Measurements from ENCODE around the gene C9orf85. TPM values are rescaled to one million over a fixed set of nuclear protein-coding genes. Genes with fewer than 3 reads are reported as not detected.

The C9orf85 gene
- polyA plus RNA-seq: 10 to 100 TPM in 1 of 3 donors, 1 to 10 TPM in 2; 8.0 to 15.6 (median 8.9) TPM

- H3K27ac ChIP-seq (ENCODE audit: low read depth, low read length): peak within 1 kb of the TSS; percentile 47
- 0% methylated on average over 45 of the region's 45 CpGs for WGBS, 3 donors
These were observed at the start of gene C9orf85, which contains the start of gene ABHD17B for GRCh38 chr9:71911061-71911907. Gene C9orf85, plus strand, starts transcription at chr9:71911639. Its CDS starts 96 bp downstream, at chr9:71911735. Gene ABHD17B, minus strand, starts transcription at chr9:71911193. Its CDS starts 36,113 bp downstream, at chr9:71875080.

GRCh38 chr9:71863631-71864030 lies 47.8 kb upstream of the C9orf85 start:
- WGBS, 3 donors: 71 to 89% (median 81%) methylated on average over 1 of the region's 1 CpG
- H3K27ac ChIP-seq (ENCODE audit: low read depth, low read length): no peak overlapping the region

- 97 to 99% (median 99%) methylated on average over 6 of the region's 6 CpGs for WGBS, 3 donors
- no peak overlapping the region for H3K27ac ChIP-seq (ENCODE audit: low read depth, low read length)
These were observed 36.1 kb upstream of the C9orf85 start for GRCh38 chr9:71875345-71875744.

GRCh38 chr9:71876106-71876505 lies 35.3 kb upstream of the C9orf85 start:
- no peak overlapping the region for H3K27ac ChIP-seq (ENCODE audit: low read depth, low read length)
- WGBS, 3 donors: 77 to 93% (median 91%) methylated on average over 2 of the region's 2 CpGs

GRCh38 chr9:71876829-71877228 lies 34.6 kb upstream of the C9orf85 start:
- no peak overlapping the region for H3K27ac ChIP-seq (ENCODE audit: low read depth, low read length)

GRCh38 chr9:71878327-71879274 lies 32.8 kb upstream of the C9orf85 start:
- WGBS, 3 donors: 98% methylated on average over 4 of the region's 4 CpGs

GRCh38 chr9:71879644-71880174 lies 31.7 kb upstream of the C9orf85 start:
- H3K27ac ChIP-seq (ENCODE audit: low read depth, low read length): no peak overlapping the region
- 49 to 99% (median 95%) methylated on average over 2 of the region's 2 CpGs for WGBS, 3 donors

More at GRCh38 chr9:71878327-71879274, 32.8 kb upstream of the C9orf85 start:
- H3K27ac ChIP-seq (ENCODE audit: low read depth, low read length): no peak overlapping the region

GRCh38 chr9:71884005-71884404 lies 27.4 kb upstream of the C9orf85 start:
- no peak overlapping the region for H3K27ac ChIP-seq (ENCODE audit: low read depth, low read length)

GRCh38 chr9:71885467-71885866 lies 26.0 kb upstream of the C9orf85 start:
- WGBS, 3 donors: 9 to 42% (median 19%) methylated on average over 2 of the region's 2 CpGs
- H3K27ac ChIP-seq (ENCODE audit: low read depth, low read length): no peak overlapping the region

GRCh38 chr9:71886015-71886414 lies 25.4 kb upstream of the C9orf85 start:
- no peak overlapping the region for H3K27ac ChIP-seq (ENCODE audit: low read depth, low read length)
- 93 to 98% (median 93%) methylated on average over 1 of the region's 1 CpG for WGBS, 3 donors

- 94 to 97% (median 94%) methylated on average over 10 of the region's 10 CpGs for WGBS, 3 donors
- H3K27ac ChIP-seq (ENCODE audit: low read depth, low read length): no peak overlapping the region
These were observed 24.9 kb upstream of the C9orf85 start for GRCh38 chr9:71886541-71886940.

GRCh38 chr9:71887362-71887761 lies 24.1 kb upstream of the C9orf85 start:
- no peak overlapping the region for H3K27ac ChIP-seq (ENCODE audit: low read depth, low read length)
- WGBS, 3 donors: 68 to 89% (median 71%) methylated on average over 1 of the region's 1 CpG

- no peak overlapping the region for H3K27ac ChIP-seq (ENCODE audit: low read depth, low read length)
- WGBS, 3 donors: 62 to 81% (median 69%) methylated on average over 3 of the region's 3 CpGs
These were observed 21.3 kb upstream of the C9orf85 start for GRCh38 chr9:71890042-71890679.

- no peak overlapping the region for H3K27ac ChIP-seq (ENCODE audit: low read depth, low read length)
- WGBS, 3 donors: 92 to 95% (median 94%) methylated on average over 4 of the region's 4 CpGs
These were observed 19.8 kb upstream of the C9orf85 start for GRCh38 chr9:71891557-71892189.

- H3K27ac ChIP-seq (ENCODE audit: low read depth, low read length): no peak overlapping the region
These were observed 16.3 kb upstream of the C9orf85 start for GRCh38 chr9:71895117-71895516.

GRCh38 chr9:71895955-71896354 lies 15.5 kb upstream of the C9orf85 start:
- H3K27ac ChIP-seq (ENCODE audit: low read depth, low read length): no peak overlapping the region

GRCh38 chr9:71896761-71897160 lies 14.7 kb upstream of the C9orf85 start:
- H3K27ac ChIP-seq (ENCODE audit: low read depth, low read length): no peak overlapping the region

GRCh38 chr9:71897577-71897976 lies 13.9 kb upstream of the C9orf85 start:
- 37 to 92% (median 38%) methylated on average over 1 of the region's 1 CpG for WGBS, 3 donors
- H3K27ac ChIP-seq (ENCODE audit: low read depth, low read length): no peak overlapping the region
